Neural progenitor cell (in vitro differentiated cells): ENCODE results near the gene CMYA5. TPM values are rescaled to one million over a fixed set of nuclear protein-coding genes. Genes with fewer than 3 reads are reported as not detected.
A peak's percentile ranks its signal among the peaks of the same experiment; 100 is the strongest.

Source experiments
- DNase-seq: peaks from one replicate; pipeline ENCODE4 v3.0.0-alpha.2; 2016; ENCODE audit warnings: low spot score
- H2AFZ ChIP-seq: fragments of 200-600 bp; sonication (generic); replicated peaks from 2 replicates; pipeline ENCODE4 v1.6.1; 2016; ENCODE audit warnings: antibody characterized with exemption
- H3F3A ChIP-seq: fragments of 200-600 bp; sonication (generic); 2 replicates; pipeline ENCODE4 v1.6.1; 2016; ENCODE audit warnings: antibody characterized with exemption, low read depth
- H3K27ac ChIP-seq: fragments of 200-600 bp; sonication (generic); 2 replicates; pipeline ENCODE4 v1.5.1; 2016; ENCODE audit warnings: mild to moderate bottlenecking
- H3K27me3 ChIP-seq: fragments of 200-600 bp; sonication (generic); 2 replicates; pipeline ENCODE4 v1.6.1; 2016; ENCODE audit warnings: mild to moderate bottlenecking, moderate library complexity
- H3K36me3 ChIP-seq: fragments of 200-600 bp; sonication (generic); 2 replicates; pipeline ENCODE4 v1.5.1; 2016
- H3K4me1 ChIP-seq: fragments of 200-600 bp; sonication (generic); 2 replicates; pipeline ENCODE4 v1.6.1; 2016; ENCODE audit warnings: mixed run types
- H3K4me2 ChIP-seq: fragments of 200-600 bp; sonication (generic); 2 replicates; pipeline ENCODE4 v1.6.1; 2016
- H3K4me3 ChIP-seq: fragments of 200-600 bp; sonication (generic); 2 replicates; pipeline ENCODE4 v1.5.1; 2016
- H3K79me2 ChIP-seq: fragments of 200-600 bp; sonication (generic); 2 replicates; pipeline ENCODE4 v1.6.1; 2016; ENCODE audit warnings: low read depth
- H3K9ac ChIP-seq: fragments of 200-600 bp; sonication (generic); 2 replicates; pipeline ENCODE4 v1.6.1; 2016
- H3K9me3 ChIP-seq: fragments of 200-600 bp; sonication (generic); 2 replicates; pipeline ENCODE4 v1.5.1; 2016; ENCODE audit warnings: low read depth
- H4K20me1 ChIP-seq: fragments of 200-600 bp; sonication (generic); 2 replicates; pipeline ENCODE4 v1.6.1; 2016; ENCODE audit warnings: low read depth
- H3K27ac Mint-ChIP-seq: 3 replicates; pipeline ENCODE4 v1.8.0; 2021; ENCODE audit warnings: mixed read lengths
- H3K27me3 Mint-ChIP-seq: 2 replicates; pipeline ENCODE4 v1.8.0; 2022; ENCODE audit warnings: low read depth, mild to moderate bottlenecking, inconsistent platforms, moderate library complexity, mixed read lengths; ENCODE audit not compliant: insufficient read depth
- H3K36me3 Mint-ChIP-seq: 3 replicates; pipeline ENCODE4 v1.8.0; 2021; ENCODE audit warnings: mixed read lengths
- H3K4me1 Mint-ChIP-seq: 3 replicates; pipeline ENCODE4 v1.8.0; 2021; ENCODE audit warnings: mixed read lengths
- H3K4me3 Mint-ChIP-seq: 3 replicates; pipeline ENCODE4 v1.8.0; 2021; ENCODE audit warnings: mild to moderate bottlenecking, moderate library complexity, mixed read lengths
- H3K9me3 Mint-ChIP-seq: 3 replicates; pipeline ENCODE4 v1.8.0; 2020; ENCODE audit warnings: mixed read lengths
- EZH2 ChIP-seq: fragments of 200-600 bp; sonication (generic); IDR thresholded peaks from 2 replicates; pipeline ENCODE4 v1.6.1; 2017; ENCODE audit warnings: antibody characterized with exemption, mild to moderate bottlenecking, moderate library complexity
- EZH2phosphoT487 ChIP-seq: fragments of 200-600 bp; sonication (generic); IDR thresholded peaks from 2 replicates; pipeline ENCODE4 v1.6.1; 2017; ENCODE audit warnings: antibody characterized with exemption
- total RNA-seq: library from RNA; depleted of rRNA; stranded (reverse); fragments of >200 nt; gene quantifications from 2 replicates; pipeline ENCODE4 v1.2.3, GENCODE V29; 2015; ENCODE audit warnings: low replicate concordance
- TF ChIP-seq, protein P1 (sequence below): fragments of 200-600 bp; sonication (generic); IDR thresholded peaks from 2 replicates; pipeline ENCODE4 v1.5.1; 2017; ENCODE audit warnings: antibody characterized with exemption, mild to moderate bottlenecking

The CMYA5 gene
- total RNA-seq, 1 donor from 2014 or later: 3.5 TPM

DNA sequence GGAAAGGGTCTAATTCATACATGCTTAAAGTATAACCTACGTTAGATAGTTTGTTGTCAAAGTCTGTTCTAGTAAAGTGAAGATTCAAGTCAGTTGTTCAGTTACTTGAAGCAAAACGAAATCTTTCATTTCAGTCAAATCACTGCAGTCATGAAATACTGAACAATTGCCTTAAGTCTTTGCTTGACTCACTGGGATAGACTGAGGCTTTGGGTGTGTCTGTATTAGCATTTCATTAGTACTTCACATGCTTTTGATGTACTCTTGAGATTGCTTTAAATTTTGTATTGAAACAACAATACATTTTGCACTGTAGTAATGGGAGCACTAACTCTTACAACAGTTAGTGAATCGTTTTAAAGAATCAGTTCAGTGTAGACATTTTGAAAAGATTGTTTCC lies 4.0 kb upstream of the CMYA5 start:
- Histone ChIP-seq H2AFZ (no peak overlapping the region), H4K20me1 (peaks cover 3% of the 10 kb centered on the region), H3K27ac (no peak overlapping the region), H3K9ac (peak overlapping the region; percentile 3), H3K36me3 (peaks cover 18% of the 10 kb centered on the region), H3K27me3 (peaks cover 19% of the 10 kb centered on the region), H3K4me3 (no peak overlapping the region), H3K4me2 (no peak overlapping the region), H3K79me2 (no peaks in the 10 kb centered on the region), H3K4me1 (no peaks in the 10 kb centered on the region), H3F3A (peaks cover 14% of the 10 kb centered on the region), H3K9me3 (no peaks in the 10 kb centered on the region)
- Mint-ChIP-seq H3K4me3 (no peak overlapping the region), H3K4me1 (peaks cover 4% of the 10 kb centered on the region), H3K27ac (no peak overlapping the region), H3K9me3 (peaks cover under 1% of the 10 kb centered on the region), H3K27me3 (no peaks in the 10 kb centered on the region), H3K36me3 (peaks cover 29% of the 10 kb centered on the region)
- TF ChIP-seq, protein P1, sequence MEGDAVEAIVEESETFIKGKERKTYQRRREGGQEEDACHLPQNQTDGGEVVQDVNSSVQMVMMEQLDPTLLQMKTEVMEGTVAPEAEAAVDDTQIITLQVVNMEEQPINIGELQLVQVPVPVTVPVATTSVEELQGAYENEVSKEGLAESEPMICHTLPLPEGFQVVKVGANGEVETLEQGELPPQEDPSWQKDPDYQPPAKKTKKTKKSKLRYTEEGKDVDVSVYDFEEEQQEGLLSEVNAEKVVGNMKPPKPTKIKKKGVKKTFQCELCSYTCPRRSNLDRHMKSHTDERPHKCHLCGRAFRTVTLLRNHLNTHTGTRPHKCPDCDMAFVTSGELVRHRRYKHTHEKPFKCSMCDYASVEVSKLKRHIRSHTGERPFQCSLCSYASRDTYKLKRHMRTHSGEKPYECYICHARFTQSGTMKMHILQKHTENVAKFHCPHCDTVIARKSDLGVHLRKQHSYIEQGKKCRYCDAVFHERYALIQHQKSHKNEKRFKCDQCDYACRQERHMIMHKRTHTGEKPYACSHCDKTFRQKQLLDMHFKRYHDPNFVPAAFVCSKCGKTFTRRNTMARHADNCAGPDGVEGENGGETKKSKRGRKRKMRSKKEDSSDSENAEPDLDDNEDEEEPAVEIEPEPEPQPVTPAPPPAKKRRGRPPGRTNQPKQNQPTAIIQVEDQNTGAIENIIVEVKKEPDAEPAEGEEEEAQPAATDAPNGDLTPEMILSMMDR: no peak
- TF ChIP-seq EZH2phosphoT487 (no peak), EZH2 (no peak)
- no peak for DNase-seq

DNA sequence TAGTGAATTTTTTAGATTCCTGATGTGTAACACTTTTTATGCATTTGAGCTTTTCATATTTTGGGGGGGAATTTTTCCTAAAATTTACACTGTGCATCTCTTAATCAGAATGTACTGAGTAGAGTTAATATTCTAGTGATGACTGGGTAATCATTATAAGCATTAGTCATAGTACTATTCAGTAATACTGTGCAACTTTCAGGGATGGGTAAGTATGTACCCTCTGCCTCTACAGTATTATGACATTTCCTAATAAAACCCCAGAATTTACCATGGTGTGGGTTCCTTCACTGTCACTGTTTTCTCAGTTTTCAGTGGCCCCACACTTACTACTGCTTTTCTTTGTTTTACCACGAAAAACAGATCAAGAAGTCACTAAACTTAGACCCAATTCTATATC lies 2.8 kb upstream of the CMYA5 start:
- H3F3A ChIP-seq: peaks cover 20% of the 10 kb centered on the region
- Mint-ChIP-seq H3K36me3 (peaks cover 24% of the 10 kb centered on the region), H3K27me3 (no peaks in the 10 kb centered on the region), H3K9me3 (peaks cover 3% of the 10 kb centered on the region), H3K4me3 (no peak overlapping the region), H3K27ac (no peak overlapping the region), H3K4me1 (peaks cover 4% of the 10 kb centered on the region)
- no peak overlapping the region for H3K4me3 ChIP-seq
- H3K9me3 ChIP-seq: no peaks in the 10 kb centered on the region
- H2AFZ ChIP-seq: no peak overlapping the region
- H4K20me1 ChIP-seq: peaks cover 3% of the 10 kb centered on the region
- H3K4me2 ChIP-seq: no peak overlapping the region
- H3K36me3 ChIP-seq: peaks cover 14% of the 10 kb centered on the region
- no peaks in the 10 kb centered on the region for H3K79me2 ChIP-seq
- TF ChIP-seq, protein P1: no peak
- TF ChIP-seq EZH2phosphoT487 (no peak), EZH2 (no peak)
- H3K9ac ChIP-seq: no peak overlapping the region
- DNase-seq: no peak
- H3K4me1 ChIP-seq: no peaks in the 10 kb centered on the region
- H3K27ac ChIP-seq: no peak overlapping the region
- H3K27me3 ChIP-seq: peaks cover 19% of the 10 kb centered on the region

- Mint-ChIP-seq H3K4me3 (no peak overlapping the region), H3K36me3 (peaks cover 17% of the 10 kb centered on the region), H3K9me3 (peaks cover 3% of the 10 kb centered on the region), H3K4me1 (peaks cover 4% of the 10 kb centered on the region), H3K27me3 (no peaks in the 10 kb centered on the region), H3K27ac (no peak overlapping the region)
- Histone ChIP-seq H3K27me3 (peaks cover 19% of the 10 kb centered on the region), H3K36me3 (peaks cover 8% of the 10 kb centered on the region), H3K9ac (no peak overlapping the region), H3K79me2 (no peaks in the 10 kb centered on the region), H2AFZ (no peak overlapping the region), H3K4me1 (no peaks in the 10 kb centered on the region), H3K4me2 (no peak overlapping the region), H3F3A (peaks cover 20% of the 10 kb centered on the region), H4K20me1 (peaks cover 3% of the 10 kb centered on the region), H3K9me3 (no peaks in the 10 kb centered on the region), H3K4me3 (no peak overlapping the region), H3K27ac (no peak overlapping the region)
- TF ChIP-seq, protein P1: no peak
- TF ChIP-seq EZH2: no peak
- TF ChIP-seq EZH2phosphoT487: no peak
- DNase-seq: no peak
These were observed 1.7 kb upstream of the CMYA5 start for GRCh38 chr5:79687889-79688288.
